Measurements from ENCODE around the gene MYO3B. TPM values are rescaled to one million over a fixed set of nuclear protein-coding genes. Genes with fewer than 3 reads are reported as not detected.

MYO3B gene
- total and polyA plus RNA-seq, 2 donors (not counting 3 experiments of a cell fraction or from before 2014, with no cell fraction given) = 0.03 TPM; not detected in 1

- BruUV-seq (replicated peaks) = no TSS peak
- no peak overlapping the region for H3K9ac ChIP-seq (replicated peaks; ENCODE audit: extremely low read depth, insufficient read depth, low read length)
- no peak for FAIRE-seq
- no peak overlapping the region for H2AFZ ChIP-seq (ENCODE audit: low read depth, low read length)
- intact Hi-C loops (cut with micrococcal nuclease) (no loop called here), dilution Hi-C loops (cut with MboI; ENCODE audit: extremely low pct_ligation_motif_present, low sequenced_read_pairs) (no loop called here)
- TF ChIP-seq POLR2A (IDR thresholded peaks at IDR 0.05; ENCODE audit: low read depth, low read length) (no peak), CTCF (IDR thresholded peaks at IDR 0.05; ENCODE audit: extremely low read depth in 1 of 2, insufficient read depth in 1 of 2, low read depth in 1 of 2, low read length in 2 of 2) (no peak), FOS (IDR thresholded peaks at IDR 0.05; ENCODE audit: borderline replicate concordance, insufficient read depth, low read length) (no peak), GATA2 (IDR thresholded peaks at IDR 0.05; ENCODE audit: insufficient read depth, insufficient read length, low read depth, low read length) (no peak), MAX (IDR thresholded peaks at IDR 0.05; ENCODE audit: insufficient read depth, insufficient read length) (no peak), POLR2AphosphoS5 (IDR thresholded peaks at IDR 0.05; ENCODE audit: insufficient read depth, low read depth, low read length) (no peak), EZH2 (IDR thresholded peaks at IDR 0.05; ENCODE audit: borderline replicate concordance, low read depth, low read length, severe bottlenecking) (no peak), MYC (IDR thresholded peaks at IDR 0.05; ENCODE audit: low read depth, low read length) (no peak), JUN (IDR thresholded peaks at IDR 0.05; ENCODE audit: borderline replicate concordance, insufficient read depth, insufficient read length, low read depth) (no peak)
- no peak overlapping the region for H3K4me3 ChIP-seq (replicated peaks in 1 of 3; ENCODE audit: insufficient read depth in 1 of 3, low read depth in 1 of 3, low read length in 3 of 3)
- no peaks in the 10 kb centered on the region for H3K9me1 ChIP-seq (replicated peaks; ENCODE audit: control insufficient read depth, extremely low read depth, insufficient read depth, low read length)
- peaks cover 5% of the 10 kb centered on the region in 2 experiments for H3K27me3 ChIP-seq (ENCODE audit: control insufficient read depth in 2 of 2, insufficient read depth in 2 of 2, low read length in 2 of 2)
- no peaks in the 10 kb centered on the region for H3K79me2 ChIP-seq (ENCODE audit: control insufficient read depth, insufficient read depth, low read length)
- H3K27ac ChIP-seq (ENCODE audit: insufficient read depth, low read depth, low read length) = no peak overlapping the region
- H4K20me1 ChIP-seq (replicated peaks; ENCODE audit: control insufficient read depth, extremely low read depth, insufficient read depth, low read length) = no peaks in the 10 kb centered on the region
- ChIA-PET CTCF (no interaction called here), POLR2A (no interaction called here)
- no peaks in the 10 kb centered on the region for H3K4me1 ChIP-seq (ENCODE audit: control insufficient read depth, extremely low read depth, insufficient read depth, low read length)
- no peak for DNase-seq (ENCODE audit: low read depth, low spot score)
- no peak overlapping the region for H3K4me2 ChIP-seq (ENCODE audit: insufficient read depth, low read length)
- H3K9me3 ChIP-seq (replicated peaks; ENCODE audit: control insufficient read depth, insufficient read depth, low read length) = no peaks in the 10 kb centered on the region
- no peaks in the 10 kb centered on the region for H3K36me3 ChIP-seq (ENCODE audit: control insufficient read depth in 2 of 2, extremely low read depth in 1 of 2, insufficient read depth in 2 of 2, low read length in 2 of 2)
Measured at GRCh38 chr2:170206805-170207407, 29.0 kb downstream of the MYO3B start.
